GM18868 (cell line): ENCODE data around the gene PDHB.

ENCODE experiments used
- ATAC-seq: cut with Tn5 transposase; IDR thresholded peaks from one replicate; pipeline ENCODE4 v1.9.1; 2021; ENCODE audit warnings: mild to moderate bottlenecking, moderate library complexity; ENCODE audit not compliant: unreplicated experiment

The PDHB gene

GRCh38 chr3:58404396-58404795 is 29.2 kb downstream of the PDHB start:
- no peak for ATAC-seq

DNA sequence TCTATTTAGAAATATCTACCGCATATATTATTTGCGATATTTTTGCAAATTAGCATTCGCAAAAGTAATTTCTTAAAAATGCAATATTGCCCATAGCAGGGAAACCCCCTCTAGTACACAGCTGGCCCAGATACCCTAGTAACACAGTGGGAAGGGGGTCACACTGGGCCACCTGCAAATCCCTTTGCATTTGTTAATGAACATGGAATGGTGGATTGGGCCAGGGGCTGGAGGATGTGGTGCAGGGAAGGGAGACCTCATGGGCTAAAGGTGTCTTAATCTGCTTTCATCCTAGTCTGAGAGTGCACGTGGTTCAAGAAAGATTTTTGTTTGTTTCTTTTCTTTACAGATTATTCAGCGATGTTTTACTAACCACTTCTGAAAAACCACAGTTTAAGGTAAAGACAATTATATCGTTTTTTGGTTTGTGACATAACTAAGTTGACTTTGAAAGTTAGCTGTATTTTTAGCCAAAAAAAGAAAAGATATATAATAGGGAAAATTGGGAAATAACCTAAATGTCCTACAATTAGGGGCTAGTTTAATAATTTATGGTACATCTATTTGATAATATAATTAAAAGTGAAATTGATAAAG is 30.0 kb downstream of the PDHB start:
- ATAC-seq: no peak

- ATAC-seq: no peak
Observed at GRCh38 chr3:58398669-58399333, 34.8 kb downstream of the PDHB start.

GRCh38 chr3:58394339-58394738 is 39.3 kb downstream of the PDHB start:
- no peak for ATAC-seq

DNA sequence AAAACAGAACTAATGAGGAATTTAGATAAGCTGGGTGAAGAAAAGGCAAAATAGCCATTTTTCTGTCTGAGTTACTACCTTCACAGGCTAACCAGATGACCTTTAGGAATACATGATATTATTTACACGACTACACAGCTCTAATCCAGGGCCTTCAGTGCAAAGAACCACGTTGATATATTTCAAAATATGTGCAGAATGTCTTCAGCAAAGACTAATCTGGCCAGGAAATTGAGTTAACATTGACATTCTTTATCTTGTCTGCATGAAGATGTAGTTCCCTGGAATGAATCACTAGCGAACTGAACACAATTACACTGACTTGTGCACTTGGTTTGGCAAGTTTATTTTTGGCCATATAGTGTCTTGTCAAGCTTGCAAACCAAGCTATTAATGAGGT is 41.5 kb downstream of the PDHB start:
- ATAC-seq: no peak

GRCh38 chr3:58391156-58391865 is 42.3 kb downstream of the PDHB start:
- no peak for ATAC-seq

GRCh38 chr3:58388550-58389091 is 45.0 kb downstream of the PDHB start:
- no peak for ATAC-seq

GRCh38 chr3:58387650-58388546 is 45.7 kb downstream of the PDHB start:
- no peak for ATAC-seq

- ATAC-seq: no peak
Observed at GRCh38 chr3:58386626-58387365, 46.8 kb downstream of the PDHB start.

DNA sequence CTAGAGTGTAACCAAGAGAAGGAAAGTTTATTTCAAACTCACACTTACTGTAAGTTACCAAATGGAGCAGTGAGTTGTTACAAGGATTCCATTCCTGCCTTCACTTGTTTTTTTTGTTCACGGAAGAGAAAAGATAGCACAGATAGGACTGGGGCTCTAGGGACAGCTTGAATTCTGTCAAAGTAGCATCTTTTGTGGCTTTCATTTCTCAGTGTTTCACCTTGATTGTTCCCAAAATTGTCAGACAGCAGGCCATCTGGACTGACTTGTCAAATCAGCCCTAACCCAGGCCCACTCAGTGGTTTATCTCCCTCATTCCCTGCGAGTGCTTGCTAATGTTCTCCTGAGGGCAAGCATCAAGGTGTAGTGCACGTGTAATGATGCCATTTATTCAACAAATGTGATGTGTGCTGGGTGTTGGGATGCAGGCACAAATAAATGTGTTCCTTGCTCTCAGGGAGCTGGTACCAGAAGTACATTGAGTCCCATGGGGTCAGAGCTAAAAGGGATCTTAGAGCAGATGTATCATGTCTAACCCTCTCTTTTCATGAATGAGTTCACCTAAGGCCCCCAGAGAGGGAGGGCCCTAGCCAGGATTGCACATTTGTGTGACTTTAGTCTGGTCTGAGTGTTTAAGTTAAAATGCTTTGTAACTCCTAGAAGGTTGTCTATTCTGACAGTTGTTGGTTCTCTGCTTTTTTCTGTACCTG is 49.1 kb downstream of the PDHB start:
- ATAC-seq: no peak

DNA sequence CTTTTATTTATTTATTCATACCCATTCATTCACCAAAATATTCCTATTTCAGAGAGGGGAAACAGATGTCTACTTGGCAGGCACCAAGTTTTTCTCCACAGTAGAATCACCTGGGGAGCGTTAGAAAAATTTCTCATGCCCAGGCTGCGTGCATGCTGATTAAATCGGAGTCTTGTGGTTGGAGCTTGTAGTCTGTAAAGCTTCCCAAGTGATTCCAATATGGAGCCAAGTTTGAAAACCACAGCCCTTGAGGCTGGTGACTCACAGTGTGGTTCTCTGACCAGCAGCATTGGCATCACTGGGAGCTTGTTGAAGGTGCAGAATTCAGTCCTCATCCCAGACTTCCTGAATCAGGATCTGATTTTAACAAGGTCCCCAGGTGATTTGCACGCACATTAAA is 49.7 kb downstream of the PDHB start:
- ATAC-seq: no peak

DNA sequence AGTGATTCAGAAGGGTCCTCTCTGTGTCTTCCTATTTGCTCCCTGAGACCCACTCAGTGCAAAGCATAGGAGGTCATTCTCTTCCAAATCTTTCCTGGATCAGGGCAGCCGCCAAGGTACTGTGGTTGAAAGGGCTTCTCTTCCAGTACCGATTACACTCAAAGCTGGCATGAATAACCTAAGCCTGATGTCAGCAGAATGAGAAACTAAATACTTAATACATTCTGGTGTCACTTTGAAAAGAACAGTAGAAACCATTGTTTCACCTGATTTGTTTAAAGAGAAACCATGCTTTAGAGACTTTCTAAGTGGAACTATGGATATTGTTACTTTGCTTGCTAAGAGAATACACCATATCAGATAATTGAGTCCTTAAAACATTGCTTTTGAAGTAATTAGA is 50.2 kb downstream of the PDHB start:
- no peak for ATAC-seq

DNA sequence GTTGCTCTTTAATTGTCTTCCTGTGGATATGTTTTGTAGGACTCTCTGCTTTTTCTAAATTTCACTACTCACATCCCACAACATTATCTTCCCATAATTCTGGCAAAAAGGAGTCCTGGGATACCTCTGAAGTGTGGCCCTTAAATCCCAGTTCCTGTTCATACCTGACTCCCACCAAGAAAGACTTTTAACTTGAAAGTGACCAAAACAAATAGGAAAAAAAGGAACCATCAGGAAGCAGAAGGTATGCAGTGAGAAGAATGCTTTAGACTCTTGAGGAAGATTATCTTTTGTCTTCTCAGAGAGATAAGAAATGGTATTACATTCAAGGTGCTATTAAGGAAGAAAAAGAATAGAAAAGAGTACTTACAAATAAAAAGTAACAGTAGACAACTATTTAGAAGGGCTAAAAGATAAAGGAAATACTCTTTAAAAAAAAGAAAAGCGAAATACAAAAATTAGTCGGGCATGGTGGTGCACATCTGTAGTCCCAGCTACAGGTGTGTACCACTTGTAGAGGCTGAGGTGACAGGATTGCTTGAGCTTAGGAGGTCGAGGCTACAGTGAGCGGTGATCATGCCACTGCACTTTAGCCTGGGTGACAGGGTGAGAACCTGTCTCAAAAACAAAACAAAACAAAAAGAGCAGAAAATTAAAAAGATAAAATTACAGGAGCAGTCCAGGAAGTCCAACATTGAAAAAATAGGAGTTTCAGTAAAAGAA is 54.1 kb downstream of the PDHB start:
- no peak for ATAC-seq

DNA sequence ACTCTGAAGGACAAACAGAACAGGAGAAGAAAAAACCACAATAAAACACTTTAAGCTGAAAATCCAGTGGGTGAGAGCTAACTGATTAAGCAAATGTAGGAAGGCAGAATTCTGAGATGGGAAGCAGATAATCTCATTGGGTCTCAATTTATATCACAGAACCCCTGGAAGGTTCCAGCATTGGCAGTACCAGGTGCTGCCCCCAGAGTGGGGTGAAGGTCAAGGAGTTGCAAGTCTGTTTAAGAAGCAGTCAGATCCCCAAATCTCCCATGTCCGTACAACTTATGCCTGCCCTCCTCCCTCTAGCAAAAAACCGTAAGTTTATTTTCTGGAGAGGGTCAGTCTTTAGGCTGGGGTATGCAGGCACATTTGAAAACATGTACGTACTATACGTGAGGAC is 55.9 kb downstream of the PDHB start:
- no peak for ATAC-seq
